Endothelial cell of coronary artery (primary cell): Measurements from ENCODE around the gene GPR152. TPM values are rescaled to one million over a fixed set of nuclear protein-coding genes. Genes with fewer than 3 reads are reported as not detected.

ENCODE experiments used
- total RNA-seq: library from RNA; depleted of rRNA; stranded (reverse); fragments of >200 nt; gene quantifications from 2 replicates; pipeline ENCODE4 v1.2.3, GENCODE V29; 2014

GPR152 gene
- total RNA-seq, result not detected in 2 replicates

GRCh38 chr11:67452141-67452952 lies at the start of gene GPR152:
GPR152 (minus strand) TSS chr11:67452729; CDS start chr11:67452724, 5 bp downstream.

GRCh38 chr11:67482827-67483798 lies 30.6 kb upstream of the GPR152 start, which contains the start of gene AIP:
AIP (plus strand) TSS chr11:67483026; CDS start chr11:67483159, 133 bp downstream.

DNA sequence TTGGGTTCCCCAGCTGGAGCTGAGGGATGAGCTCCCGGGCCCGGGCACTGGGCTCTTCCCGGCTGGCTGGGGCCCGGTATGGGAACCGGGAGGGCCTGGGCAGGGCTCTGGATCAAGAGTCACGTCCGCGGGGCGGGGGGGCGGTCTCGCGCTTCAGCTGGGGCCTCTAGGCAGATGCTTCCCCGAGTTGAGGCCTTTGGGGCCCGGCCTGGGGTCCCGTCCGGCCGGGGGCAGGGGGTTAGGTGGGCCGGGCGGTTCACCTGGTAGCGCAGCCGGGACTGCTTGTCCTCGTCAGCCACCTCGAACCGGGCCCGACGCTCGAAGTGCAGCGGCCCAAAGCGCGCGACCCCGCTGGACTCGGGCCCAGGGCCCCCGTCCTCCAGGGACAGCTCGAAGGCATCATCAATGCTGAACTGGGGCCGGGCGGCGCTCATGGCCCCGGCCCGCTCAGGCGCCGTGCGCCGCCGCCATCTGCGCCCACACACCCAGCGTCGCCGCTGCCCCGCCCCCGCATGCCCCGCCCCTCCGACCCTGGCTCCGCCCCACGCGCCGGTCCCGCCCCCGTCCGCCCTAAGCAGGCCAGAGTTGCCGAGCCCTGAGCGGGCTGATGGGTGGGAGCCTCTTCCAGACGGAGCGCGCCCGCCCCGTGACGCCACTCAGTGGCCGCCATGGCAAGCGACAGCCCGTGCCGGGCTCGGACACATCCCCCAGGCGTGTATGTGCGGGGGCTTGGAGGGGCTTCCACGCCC lies 16.4 kb upstream of the GPR152 start, which contains the start of gene TMEM134:
Gene TMEM134, minus strand, starts transcription at position 493 of the 749 bp plus-strand sequence. Its CDS starts 59 bp downstream, at position 434.

DNA sequence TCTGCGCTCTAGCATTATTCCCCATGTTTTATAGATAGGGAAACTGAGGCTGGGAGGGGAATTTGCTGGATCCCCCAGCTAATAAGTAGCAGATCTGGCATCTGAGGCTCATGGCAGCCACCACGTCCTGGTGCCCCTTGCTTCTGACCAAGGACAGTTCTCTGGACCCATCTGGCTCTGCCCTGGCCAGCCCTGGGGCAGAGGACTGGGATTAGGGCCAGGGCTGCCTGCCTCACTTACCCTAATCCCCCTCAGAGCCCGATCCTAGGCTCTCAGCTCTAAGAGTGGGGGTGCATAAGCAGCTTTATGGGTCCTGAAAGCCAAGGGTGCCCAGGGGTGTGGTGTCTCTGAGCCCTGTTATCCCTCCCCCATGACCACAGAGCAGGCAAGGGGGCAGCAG lies 2.5 kb upstream of the GPR152 start, which contains the start of gene CABP4:
Gene CABP4, plus strand, starts transcription at position 301 of the 400 bp plus-strand sequence. Its CDS starts 70 bp downstream, at position 371.

GRCh38 chr11:67437082-67437808 lies 15.3 kb downstream of the GPR152 start, which contains the start of gene PTPRCAP:
PTPRCAP (minus strand) TSS chr11:67437682; CDS start chr11:67437619, 63 bp downstream.

DNA sequence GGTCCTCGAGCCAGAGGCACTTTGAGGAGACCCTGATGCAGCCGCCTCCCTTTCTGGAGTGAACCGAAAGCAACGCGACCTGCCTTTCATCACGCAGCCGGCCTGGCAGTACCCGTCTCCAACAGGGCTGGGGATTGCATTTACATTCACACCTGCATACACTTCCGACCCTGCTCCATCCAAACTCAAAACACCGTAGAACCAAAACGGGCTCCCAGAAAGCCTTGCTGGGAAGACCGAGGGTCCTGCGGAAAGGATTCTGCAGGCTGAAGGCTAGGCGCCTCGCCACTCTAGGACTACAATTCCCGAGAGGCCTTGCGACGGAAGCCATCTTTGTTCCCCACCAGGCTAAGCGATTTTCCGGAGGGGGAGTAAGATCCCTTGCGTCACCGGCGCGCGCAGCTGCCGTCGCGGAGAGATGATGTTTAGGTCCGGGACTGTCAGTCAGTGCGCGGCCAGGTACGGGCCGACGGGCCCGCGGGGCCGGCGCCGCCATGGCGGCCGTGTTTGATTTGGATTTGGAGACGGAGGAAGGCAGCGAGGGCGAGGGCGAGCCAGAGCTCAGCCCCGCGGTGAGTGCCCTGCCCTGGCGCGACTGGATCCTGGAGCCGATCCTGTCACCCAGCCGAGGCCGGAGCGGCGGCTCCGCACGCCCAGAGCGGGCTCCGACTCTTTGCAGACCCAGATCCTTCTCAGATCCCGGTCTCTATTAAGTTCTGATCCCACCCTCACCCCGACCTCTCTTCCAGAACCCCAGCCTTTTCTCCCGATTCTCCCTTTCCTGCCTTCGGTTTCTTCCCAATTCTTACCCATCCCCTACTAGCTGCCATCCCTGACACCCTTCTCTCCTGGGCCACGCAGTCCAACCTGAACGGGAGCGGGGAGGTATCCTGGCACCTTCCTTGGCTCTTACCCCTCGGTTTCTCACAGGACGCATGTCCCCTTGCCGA lies 24.2 kb downstream of the GPR152 start, which contains the start of gene RPS6KB2:
Gene RPS6KB2, plus strand, starts transcription at position 443 of the 950 bp plus-strand sequence. Its CDS starts 52 bp downstream, at position 495.

GRCh38 chr11:67415501-67416304 lies 36.8 kb downstream of the GPR152 start, which contains the start of gene CARNS1:
CARNS1 (plus strand) TSS chr11:67415678; CDS start chr11:67416200, 522 bp downstream.

GRCh38 chr11:67401495-67402191 lies 50.9 kb downstream of the GPR152 start, which contains the start of gene PPP1CA:
PPP1CA (minus strand) TSS chr11:67401858; CDS start chr11:67401782, 76 bp downstream.

Other genes starting within 250 kb of the GPR152 start
- 34.3 and 40.1 TPM in 2 replicates for gene GRK2, start 186.3 kb downstream of the GPR152 start, total RNA-seq
- gene ANKRD13D, start 163.4 kb downstream of the GPR152 start, total RNA-seq, result 29.1 and 54.3 TPM in 2 replicates
- 5.7 and 8.5 TPM in 2 replicates for gene SSH3, start 149.2 kb downstream of the GPR152 start, total RNA-seq
- gene POLD4, start 99.2 kb downstream of the GPR152 start, total RNA-seq, result 26.4 and 47.5 TPM in 2 replicates
- gene CLCF1, start 79.1 kb downstream of the GPR152 start, total RNA-seq, result 2.7 and 3.3 TPM in 2 replicates
- gene RAD9A, start 60.7 kb downstream of the GPR152 start, total RNA-seq, result 3.2 and 5.5 TPM in 2 replicates
- 183 and 226 TPM in 2 replicates for gene PPP1CA, start 50.9 kb downstream of the GPR152 start, total RNA-seq
- under 0.01 and 0.09 TPM in 2 replicates for gene TBC1D10C, start 48.6 kb downstream of the GPR152 start, total RNA-seq
- gene CARNS1, start 37.1 kb downstream of the GPR152 start, total RNA-seq, result under 0.01 and 0.09 TPM in 2 replicates
- 29.7 and 32.5 TPM in 2 replicates for gene RPS6KB2, start 24.2 kb downstream of the GPR152 start, total RNA-seq
- 0.18 and 0.85 TPM in 2 replicates for gene PTPRCAP, start 15.0 kb downstream of the GPR152 start, total RNA-seq
- 133 and 168 TPM in 2 replicates for gene CORO1B, start 9.3 kb downstream of the GPR152 start, total RNA-seq
- gene CABP4, start 2.6 kb upstream of the GPR152 start, total RNA-seq, result 0.45 and 1.1 TPM in 2 replicates
- gene TMEM134, start 16.5 kb upstream of the GPR152 start, total RNA-seq, result 9.7 and 22.0 TPM in 2 replicates
- 86.3 and 135 TPM in 2 replicates for gene AIP, start 30.3 kb upstream of the GPR152 start, total RNA-seq
- 11.2 and 24.2 TPM in 2 replicates for gene PITPNM1, start 52.6 kb upstream of the GPR152 start, total RNA-seq
- gene CDK2AP2, start 55.4 kb upstream of the GPR152 start, total RNA-seq, result 12.7 and 13.1 TPM in 2 replicates
- not detected in 2 replicates for gene CABP2, start 70.7 kb upstream of the GPR152 start, total RNA-seq
- gene GSTP1, start 131.1 kb upstream of the GPR152 start, total RNA-seq, result 850 and 1,023 TPM in 2 replicates
- gene NDUFV1, start 154.2 kb upstream of the GPR152 start, total RNA-seq, result 192 and 205 TPM in 2 replicates
- gene NUDT8, start 177.2 kb upstream of the GPR152 start, total RNA-seq, result 2.4 and 6.2 TPM in 2 replicates
- not detected in 2 replicates for gene TBX10, start 187.0 kb upstream of the GPR152 start, total RNA-seq
- gene ACY3, start 198.0 kb upstream of the GPR152 start, total RNA-seq, result not detected in 2 replicates
- not detected in 2 replicates for gene ALDH3B2, start 221.9 kb upstream of the GPR152 start, total RNA-seq